Hepatocyte (in vitro differentiated cells): ENCODE measurements around the gene CYP27C1. TPM values are rescaled to one million over a fixed set of nuclear protein-coding genes. Genes with fewer than 3 reads are reported as not detected.

ENCODE experiments used
- DNase-seq: peaks from one replicate; pipeline ENCODE4 v3.0.0-alpha.2; 2016; ENCODE audit warnings: low spot score
- H2AFZ ChIP-seq: fragments of 200-600 bp; sonication (generic); 2 replicates; pipeline ENCODE4 v1.6.0; 2016; ENCODE audit warnings: antibody characterized with exemption, mild to moderate bottlenecking
- H3K27ac ChIP-seq: fragments of 200-600 bp; sonication (generic); 2 replicates; pipeline ENCODE4 v1.5.1; 2016; ENCODE audit warnings: mild to moderate bottlenecking
- H3K27me3 ChIP-seq: fragments of 200-600 bp; sonication (generic); 2 replicates; pipeline ENCODE4 v1.6.1; 2016
- H3K36me3 ChIP-seq: fragments of 200-600 bp; sonication (generic); replicated peaks from 2 replicates; pipeline ENCODE4 v1.5.1; 2016; ENCODE audit warnings: low read depth; ENCODE audit not compliant: insufficient read depth
- H3K4me1 ChIP-seq: fragments of 200-600 bp; sonication (generic); 2 replicates; pipeline ENCODE4 v1.5.1; 2016; ENCODE audit warnings: mild to moderate bottlenecking, moderate library complexity; ENCODE audit not compliant: insufficient read depth
- H3K4me2 ChIP-seq: fragments of 200-600 bp; sonication (generic); 2 replicates; pipeline ENCODE4 v1.6.0; 2016
- H3K4me3 ChIP-seq: fragments of 200-600 bp; sonication (generic); 2 replicates; pipeline ENCODE4 v1.5.1; 2016; ENCODE audit warnings: mild to moderate bottlenecking
- H3K79me2 ChIP-seq: fragments of 200-600 bp; sonication (generic); 2 replicates; pipeline ENCODE4 v1.6.0; 2017; ENCODE audit warnings: mild to moderate bottlenecking
- H3K9me2 ChIP-seq: fragments of 200-600 bp; sonication (generic); replicated peaks from 2 replicates; pipeline ENCODE4 v1.6.0; 2017; ENCODE audit warnings: mild to moderate bottlenecking; ENCODE audit not compliant: insufficient read depth
- H3K9me3 ChIP-seq: fragments of 200-600 bp; sonication (generic); 2 replicates; pipeline ENCODE4 v1.5.1; 2016; ENCODE audit warnings: low read depth, mild to moderate bottlenecking
- H4K20me1 ChIP-seq: fragments of 200-600 bp; sonication (generic); 2 replicates; pipeline ENCODE4 v1.6.0; 2016; ENCODE audit warnings: mild to moderate bottlenecking; ENCODE audit not compliant: insufficient read depth, poor library complexity, severe bottlenecking
- EZH2 ChIP-seq: fragments of 200-600 bp; sonication (generic); IDR thresholded peaks from 2 replicates; pipeline ENCODE4 v1.6.1; 2016; ENCODE audit warnings: antibody characterized with exemption, mild to moderate bottlenecking, borderline replicate concordance
- EZH2phosphoT487 ChIP-seq: fragments of 200-600 bp; sonication (generic); IDR thresholded peaks from one replicate; pipeline ENCODE4 v1.6.1; 2018; ENCODE audit warnings: antibody characterized with exemption, mild to moderate bottlenecking, low read depth, moderate library complexity; ENCODE audit not compliant: unreplicated experiment, severe bottlenecking
- WGBS: methylation state at CpG from one replicate; pipeline ENCODE4 v1.1.6; 2016; ENCODE audit warnings: low lambda C conversion rate; ENCODE audit errors: missing lambda C conversion rate; 5-methylcytosine and 5-hydroxymethylcytosine counted together
- polyA plus RNA-seq: library from polyadenylated mRNA; unstranded; fragments of >200 nt; fragmentation: Nextera tagmentation; extraction: Ambion mirVana; gene quantifications from 2 replicates; pipeline ENCODE4 v1.2.1, GENCODE V29; 2016
- total RNA-seq: library from RNA; depleted of rRNA; stranded (reverse); fragments of >200 nt; gene quantifications from 2 replicates; pipeline ENCODE4 v1.2.3, GENCODE V29; 2014
- TF ChIP-seq, protein P1 (sequence below): fragments of 200-600 bp; sonication (generic); IDR thresholded peaks from 2 replicates; pipeline ENCODE4 v1.5.1; 2016; ENCODE audit warnings: antibody characterized with exemption, mild to moderate bottlenecking; ENCODE audit not compliant: poor library complexity

Gene CYP27C1
- total and polyA plus RNA-seq, 2 experiments from 2014 or later: 1.2 to 1.4 TPM

DNA sequence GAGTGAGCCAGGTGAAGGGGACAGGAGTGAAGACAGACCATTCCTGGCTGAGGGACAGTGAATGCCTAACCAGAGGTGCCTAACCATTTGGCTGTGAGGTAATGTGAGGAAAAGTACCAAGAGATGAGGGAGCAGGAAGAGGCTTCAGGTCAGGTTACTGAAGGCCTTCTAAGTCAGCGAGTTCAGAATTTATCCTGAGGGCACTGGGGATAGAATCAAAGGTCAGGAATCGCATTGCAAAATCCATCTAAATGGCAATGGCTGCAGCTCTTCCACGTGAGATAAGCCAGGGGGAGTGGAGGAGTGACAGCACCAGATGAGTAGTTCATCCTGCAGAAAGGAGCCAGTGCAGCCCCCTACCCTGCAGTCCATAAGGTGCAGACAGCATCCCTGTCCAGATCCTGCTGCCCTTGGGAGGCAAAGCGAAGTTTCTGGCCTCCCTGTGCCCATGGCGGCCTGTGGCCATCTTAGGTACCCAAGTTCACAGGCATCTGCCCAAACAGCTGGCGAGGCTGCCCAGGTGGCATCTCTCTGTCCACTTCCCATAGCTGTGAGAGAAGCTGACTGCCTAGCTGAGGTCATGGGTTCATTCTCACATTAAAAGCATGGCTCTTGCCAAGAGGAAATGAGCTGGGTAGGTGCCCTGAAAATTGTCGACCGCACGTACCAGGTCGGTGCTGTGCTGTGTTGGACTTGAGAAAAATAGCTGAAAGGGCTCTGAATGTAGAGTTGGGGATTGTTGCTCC is 49.5 kb downstream of the CYP27C1 start:
- Histone ChIP-seq H3K9me3 (no peaks in the 10 kb centered on the region), H3K36me3 (no peaks in the 10 kb centered on the region), H3K27ac (no peak overlapping the region), H3K27me3 (no peaks in the 10 kb centered on the region), H3K4me2 (no peak overlapping the region), H2AFZ (no peak overlapping the region), H3K9me2 (no peaks in the 10 kb centered on the region), H3K79me2 (no peaks in the 10 kb centered on the region), H3K4me1 (peaks cover 12% of the 10 kb centered on the region), H3K4me3 (no peak overlapping the region), H4K20me1 (no peaks in the 10 kb centered on the region)
- DNase-seq: no peak
- 80% methylated on average over 10 of the region's 10 CpGs for WGBS
- TF ChIP-seq EZH2 (no peak), EZH2phosphoT487 (no peak)
- TF ChIP-seq, protein P1, sequence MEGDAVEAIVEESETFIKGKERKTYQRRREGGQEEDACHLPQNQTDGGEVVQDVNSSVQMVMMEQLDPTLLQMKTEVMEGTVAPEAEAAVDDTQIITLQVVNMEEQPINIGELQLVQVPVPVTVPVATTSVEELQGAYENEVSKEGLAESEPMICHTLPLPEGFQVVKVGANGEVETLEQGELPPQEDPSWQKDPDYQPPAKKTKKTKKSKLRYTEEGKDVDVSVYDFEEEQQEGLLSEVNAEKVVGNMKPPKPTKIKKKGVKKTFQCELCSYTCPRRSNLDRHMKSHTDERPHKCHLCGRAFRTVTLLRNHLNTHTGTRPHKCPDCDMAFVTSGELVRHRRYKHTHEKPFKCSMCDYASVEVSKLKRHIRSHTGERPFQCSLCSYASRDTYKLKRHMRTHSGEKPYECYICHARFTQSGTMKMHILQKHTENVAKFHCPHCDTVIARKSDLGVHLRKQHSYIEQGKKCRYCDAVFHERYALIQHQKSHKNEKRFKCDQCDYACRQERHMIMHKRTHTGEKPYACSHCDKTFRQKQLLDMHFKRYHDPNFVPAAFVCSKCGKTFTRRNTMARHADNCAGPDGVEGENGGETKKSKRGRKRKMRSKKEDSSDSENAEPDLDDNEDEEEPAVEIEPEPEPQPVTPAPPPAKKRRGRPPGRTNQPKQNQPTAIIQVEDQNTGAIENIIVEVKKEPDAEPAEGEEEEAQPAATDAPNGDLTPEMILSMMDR: no peak

DNA sequence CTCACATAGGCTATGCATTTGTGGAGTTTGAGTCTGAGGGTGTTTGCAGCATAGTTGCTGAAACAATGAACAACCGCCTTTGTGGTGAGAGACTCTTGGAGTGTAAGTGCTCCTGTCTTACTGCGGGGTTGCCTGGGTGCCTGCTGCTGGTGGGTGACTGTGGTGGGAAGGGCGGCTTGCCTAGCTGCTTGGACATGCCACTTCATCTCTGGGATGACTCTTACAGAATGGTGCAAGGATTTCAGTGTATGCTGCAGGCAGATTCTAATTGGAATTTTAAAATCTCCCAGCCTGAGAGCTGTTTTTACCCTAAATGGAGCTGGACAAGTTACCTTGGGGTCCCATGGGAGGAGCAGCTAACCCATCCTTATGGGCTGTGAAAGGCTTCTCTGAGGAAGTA is 50.1 kb downstream of the CYP27C1 start:
- no peak for DNase-seq
- H3K9me3 ChIP-seq: no peaks in the 10 kb centered on the region
- peaks cover 7% of the 10 kb centered on the region for H3K4me1 ChIP-seq
- H3K79me2 ChIP-seq: no peaks in the 10 kb centered on the region
- 87% methylated on average over 3 of the region's 3 CpGs for WGBS
- H3K9me2 ChIP-seq: no peaks in the 10 kb centered on the region
- no peaks in the 10 kb centered on the region for H4K20me1 ChIP-seq
- no peaks in the 10 kb centered on the region for H3K27me3 ChIP-seq
- no peaks in the 10 kb centered on the region for H3K36me3 ChIP-seq
- H3K4me2 ChIP-seq: no peak overlapping the region
- no peak overlapping the region for H3K4me3 ChIP-seq
- TF ChIP-seq, protein P1: no peak
- TF ChIP-seq EZH2: no peak
- TF ChIP-seq EZH2phosphoT487: no peak
- no peak overlapping the region for H3K27ac ChIP-seq
- no peak overlapping the region for H2AFZ ChIP-seq

DNA sequence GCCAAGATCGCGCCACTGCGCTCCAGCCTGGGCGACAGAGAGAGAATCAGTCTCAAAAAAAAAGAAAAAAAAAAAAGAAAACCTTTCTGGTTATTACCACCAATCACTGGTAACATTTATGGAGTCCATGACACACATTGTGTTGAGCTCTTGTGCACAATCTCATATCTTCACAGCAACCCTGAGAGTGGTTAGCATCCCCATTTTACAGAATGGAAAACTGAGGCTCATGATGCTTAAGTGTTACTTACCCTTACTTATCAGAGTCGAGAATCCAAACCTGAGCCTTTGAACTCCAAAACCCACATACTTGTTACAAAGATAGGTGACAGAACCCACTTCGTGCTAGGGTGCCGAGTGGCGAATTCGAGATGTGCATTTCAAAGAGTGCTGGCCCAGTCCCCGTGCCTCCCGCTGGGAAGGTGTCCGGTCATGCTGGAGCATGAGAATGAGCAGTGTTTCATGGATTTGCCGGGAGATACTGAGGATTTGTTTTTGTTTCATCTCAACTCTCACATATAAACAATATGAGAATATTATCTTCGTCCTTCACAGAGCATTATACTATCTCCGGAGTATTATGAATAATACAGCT is 50.9 kb downstream of the CYP27C1 start:
- no peaks in the 10 kb centered on the region for H3K27me3 ChIP-seq
- H3K27ac ChIP-seq: no peak overlapping the region
- H3K79me2 ChIP-seq: no peaks in the 10 kb centered on the region
- no peak overlapping the region for H3K4me3 ChIP-seq
- no peaks in the 10 kb centered on the region for H3K9me3 ChIP-seq
- DNase-seq: no peak
- no peaks in the 10 kb centered on the region for H3K9me2 ChIP-seq
- H3K4me2 ChIP-seq: no peak overlapping the region
- H2AFZ ChIP-seq: no peak overlapping the region
- WGBS: 89% methylated on average over 15 of the region's 15 CpGs
- H4K20me1 ChIP-seq: no peaks in the 10 kb centered on the region
- no peaks in the 10 kb centered on the region for H3K4me1 ChIP-seq
- no peaks in the 10 kb centered on the region for H3K36me3 ChIP-seq
- TF ChIP-seq EZH2 (no peak), EZH2phosphoT487 (no peak)
- TF ChIP-seq, protein P1: no peak
